HG03558 (cell line): Measurements from ENCODE around the gene KRT32.

ENCODE experiments used
- ATAC-seq: cut with Tn5 transposase; IDR thresholded peaks from one replicate; pipeline ENCODE4 v1.9.1; 2021; ENCODE audit warnings: moderate number of reproducible peaks; ENCODE audit not compliant: unreplicated experiment; ENCODE audit errors: extremely low read depth

Gene KRT32

GRCh38 chr17:41494524-41494923, 27.3 kb upstream of the KRT32 start:
- ATAC-seq = no peak

DNA sequence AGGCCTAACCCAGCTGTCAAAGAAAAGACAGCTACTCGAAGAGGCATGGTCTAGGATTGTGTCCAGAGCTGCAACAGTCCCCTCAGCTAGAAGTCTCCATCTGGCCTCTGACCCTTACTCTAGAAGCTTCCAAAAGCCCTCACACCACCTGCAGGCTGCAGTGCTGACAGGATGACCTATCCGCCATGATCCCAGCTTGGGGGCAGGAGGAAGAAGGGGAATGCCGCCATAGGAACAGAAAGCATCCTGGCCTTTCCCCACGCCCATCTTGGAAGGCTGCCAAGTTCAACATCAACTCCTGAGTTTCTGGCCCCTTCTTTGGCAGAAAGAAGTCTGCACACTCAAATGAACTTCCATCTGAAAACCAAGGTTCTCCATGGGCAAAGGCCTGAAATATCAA, 25.6 kb upstream of the KRT32 start:
- no peak for ATAC-seq

GRCh38 chr17:41492351-41492750, 25.2 kb upstream of the KRT32 start:
- ATAC-seq = no peak

- no peak for ATAC-seq
Measured at GRCh38 chr17:41491476-41491875, 24.3 kb upstream of the KRT32 start.

GRCh38 chr17:41490000-41490990, 23.1 kb upstream of the KRT32 start:
- ATAC-seq = no peak

DNA sequence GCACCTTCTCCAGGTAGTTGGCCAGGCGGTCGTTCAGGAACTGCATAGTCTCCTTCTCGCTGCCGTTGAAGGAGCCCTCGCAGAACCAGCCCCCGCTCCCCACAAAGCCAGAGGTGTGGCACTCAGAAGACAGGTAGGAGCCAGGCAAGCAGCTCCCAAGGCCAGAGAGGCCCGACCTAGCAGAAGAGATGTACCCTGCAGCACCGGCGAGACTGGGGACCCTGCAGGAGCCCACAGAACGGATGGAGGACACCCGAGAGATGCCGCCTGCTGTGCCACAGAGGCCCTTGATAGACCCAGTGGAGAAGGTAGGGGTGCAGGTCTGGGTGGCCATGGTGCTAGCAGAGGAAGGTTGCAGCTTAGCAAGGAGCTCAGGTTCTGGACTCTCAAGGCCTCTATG, 22.3 kb upstream of the KRT32 start, which contains the start of gene KRT36:
TSS of gene KRT36 (minus strand) at position 380 of the 400 bp plus-strand sequence. CDS start at position 334, 46 bp downstream.
- no peak for ATAC-seq

GRCh38 chr17:41486809-41487530, 19.8 kb upstream of the KRT32 start:
- ATAC-seq = no peak

- ATAC-seq = no peak
Measured at GRCh38 chr17:41486316-41486715, 19.1 kb upstream of the KRT32 start.

DNA sequence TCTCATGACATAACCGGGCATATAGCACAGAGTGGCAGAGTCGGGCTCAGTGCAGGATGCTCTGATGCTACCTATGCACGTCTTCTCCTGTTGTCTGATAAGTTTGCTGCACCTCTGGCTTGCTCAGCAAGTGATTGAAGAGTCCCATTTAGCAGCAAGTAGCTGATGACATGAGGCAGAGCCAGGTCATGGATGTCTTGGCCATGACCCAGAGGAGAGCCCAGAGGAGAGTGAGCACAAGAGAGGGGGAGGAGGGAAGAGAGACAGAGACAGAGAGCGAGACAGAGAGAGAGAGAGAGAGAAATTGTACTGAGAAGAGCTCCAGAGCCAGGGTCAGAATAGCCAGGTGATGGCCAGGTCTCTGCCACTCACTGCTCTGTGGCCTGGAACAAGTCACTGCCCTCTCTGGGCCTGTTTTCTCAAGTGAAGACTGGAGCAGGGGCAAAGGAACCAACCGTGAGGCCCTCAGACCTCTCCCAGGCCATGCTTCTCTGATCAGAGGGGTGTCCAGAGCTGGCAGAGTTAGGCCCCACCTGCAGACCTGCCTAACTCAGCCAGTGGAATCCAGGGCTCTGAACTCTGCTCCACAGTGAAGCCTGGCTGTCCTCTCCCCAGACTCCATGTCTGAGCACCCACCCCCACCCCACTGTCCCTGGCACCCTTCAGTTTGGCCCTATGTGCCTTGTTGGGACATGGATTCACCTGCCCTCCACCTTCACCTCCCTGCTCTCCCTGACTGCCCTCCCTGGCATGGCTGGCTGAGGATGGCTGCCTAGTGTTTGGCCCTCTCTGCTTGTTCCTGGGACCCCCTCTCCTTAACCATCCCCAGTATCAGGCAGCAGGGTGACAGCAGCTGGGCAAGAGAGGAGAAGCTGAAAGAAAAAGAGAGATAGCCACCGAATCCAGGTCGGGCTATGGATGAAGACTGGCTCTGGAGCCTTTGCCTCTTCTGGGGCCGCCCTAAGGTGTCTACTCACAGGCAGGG, 18.0 kb upstream of the KRT32 start:
- ATAC-seq = no peak

- ATAC-seq = no peak
Measured at GRCh38 chr17:41483991-41484826, 17.0 kb upstream of the KRT32 start.

- ATAC-seq = no peak
Measured at GRCh38 chr17:41483531-41483930, 16.3 kb upstream of the KRT32 start.

- ATAC-seq = no peak
Measured at GRCh38 chr17:41481036-41481435, 13.8 kb upstream of the KRT32 start, which contains the start of gene KRT35. Gene KRT35, minus strand, starts transcription at chr17:41481151. Its CDS starts 54 bp downstream, at chr17:41481097.

DNA sequence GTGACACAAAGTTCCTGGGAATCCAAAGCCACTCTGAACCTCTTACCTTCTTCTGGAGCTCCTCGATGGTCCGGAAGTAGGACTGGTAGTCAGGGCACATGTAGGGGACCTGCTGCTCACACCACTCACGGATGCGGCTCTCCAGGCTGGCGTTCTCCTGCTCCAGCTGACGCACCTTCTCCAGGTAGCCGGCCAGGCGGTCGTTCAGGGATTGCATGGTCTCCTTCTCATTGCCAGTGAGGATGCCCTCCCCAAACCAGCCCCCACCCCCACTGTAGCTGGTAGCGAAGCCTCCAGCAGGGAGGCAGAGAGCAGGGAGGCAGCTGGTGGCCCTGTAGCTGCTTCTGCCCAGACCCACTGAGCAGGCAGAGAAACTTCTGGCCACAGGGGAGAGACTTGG, 13.4 kb upstream of the KRT32 start:
- no peak for ATAC-seq

- ATAC-seq = no peak
Measured at GRCh38 chr17:41480136-41480535, 12.9 kb upstream of the KRT32 start.

DNA sequence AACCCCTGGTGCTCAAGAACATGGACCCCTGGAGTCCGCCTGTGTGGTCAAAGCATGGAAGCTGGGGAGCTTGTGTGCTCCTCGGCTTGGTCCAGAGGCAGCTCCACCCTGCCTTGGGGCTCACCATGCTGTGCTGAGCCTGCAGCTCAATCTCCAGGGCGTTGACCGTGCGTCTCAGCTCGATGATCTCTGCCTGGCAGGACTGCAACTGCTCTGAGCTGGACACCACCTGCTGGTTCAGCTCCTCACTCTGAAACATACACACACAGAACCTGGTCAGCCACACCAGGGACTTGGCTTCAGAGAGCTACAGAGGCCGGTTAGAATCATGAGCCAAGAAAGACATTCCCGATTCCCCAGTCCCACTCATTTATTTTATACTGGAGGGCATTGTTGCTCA, 11.1 kb upstream of the KRT32 start:
- ATAC-seq = no peak

DNA sequence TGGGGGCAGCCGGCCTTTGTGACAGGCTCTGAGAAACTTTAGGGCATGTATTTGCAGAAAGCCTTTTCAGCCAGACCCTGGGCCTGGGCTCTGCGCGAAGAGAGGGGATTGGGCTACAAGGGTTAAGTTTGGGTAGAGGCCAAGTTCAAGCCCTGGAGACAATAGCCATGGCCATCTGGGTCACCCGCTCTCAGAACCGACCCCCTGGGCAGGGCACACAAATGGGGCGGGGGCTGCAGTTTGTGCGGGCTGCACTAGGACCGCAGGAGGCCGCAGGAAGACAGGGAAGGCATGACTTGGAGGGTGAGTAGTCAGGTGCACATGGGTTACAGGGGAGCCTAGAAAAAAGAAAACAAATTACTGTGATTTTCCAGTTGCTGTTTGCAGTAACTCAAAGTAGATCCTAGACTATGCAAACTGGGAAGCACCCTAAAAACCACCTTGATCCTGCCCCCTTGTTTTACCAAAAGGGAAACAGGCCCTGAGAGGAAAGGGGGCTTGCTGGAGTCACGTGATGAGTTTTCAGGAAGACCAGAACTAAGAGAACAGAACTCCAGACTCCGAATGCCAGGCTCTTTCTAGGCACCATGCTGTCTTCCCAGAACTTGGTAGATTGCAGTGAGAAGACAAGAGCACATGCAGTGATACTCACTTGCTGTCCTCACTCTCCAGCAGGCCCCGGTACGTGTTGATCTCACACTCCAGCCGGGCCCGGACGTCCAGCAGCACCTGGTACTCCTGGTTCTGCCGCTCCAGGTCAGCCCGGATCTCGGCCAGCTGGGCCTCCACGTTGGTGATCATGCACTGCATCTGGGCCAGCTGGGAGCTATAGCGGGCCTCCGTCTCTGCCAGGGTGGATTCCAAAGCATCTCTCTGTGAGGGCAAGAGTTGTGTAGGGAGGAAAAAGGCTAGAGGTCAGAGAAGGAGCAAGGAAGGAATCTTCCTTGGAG, 10.0 kb upstream of the KRT32 start:
- ATAC-seq = no peak

GRCh38 chr17:41475421-41475820, 8.2 kb upstream of the KRT32 start:
- ATAC-seq = no peak

GRCh38 chr17:41474863-41475262, 7.7 kb upstream of the KRT32 start:
- ATAC-seq = no peak
